ENCODE data around the gene ZBTB42.

ZBTB42 gene

GRCh38 chr14:104844306-104845032 is 43.6 kb downstream of the ZBTB42 start:
- DNase-seq: no peak

DNA sequence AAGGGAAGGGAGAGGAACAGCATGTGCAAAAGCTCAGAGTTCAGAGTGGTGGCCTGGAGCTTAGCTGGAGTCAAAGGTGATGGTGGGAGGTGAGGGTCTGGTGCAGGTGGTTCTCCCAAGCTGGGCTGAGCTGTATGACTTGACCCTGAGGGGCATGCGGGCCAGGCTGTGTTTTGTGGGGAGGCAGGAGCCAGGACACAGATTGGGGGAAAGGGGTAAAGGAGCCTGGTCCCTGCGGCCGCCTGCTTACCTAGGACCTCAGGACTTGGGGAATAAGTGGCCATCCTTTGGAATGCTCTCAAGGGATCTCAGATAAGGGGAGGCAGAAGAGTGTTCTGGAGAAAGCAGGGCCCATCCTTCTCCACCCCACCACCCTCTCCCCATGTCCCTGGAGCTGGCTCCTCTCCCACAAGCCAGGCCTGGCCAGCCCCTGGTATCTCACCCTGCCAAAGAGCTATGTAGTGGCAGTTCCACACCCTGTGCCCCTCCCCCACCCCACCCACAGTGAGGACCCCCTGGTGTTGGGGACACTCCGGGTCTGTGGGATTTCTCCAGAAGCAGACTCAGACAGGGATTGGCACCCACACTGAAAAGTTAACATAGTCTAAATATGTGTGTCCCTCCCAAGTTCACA is 44.2 kb downstream of the ZBTB42 start:
- no peak for DNase-seq

DNA sequence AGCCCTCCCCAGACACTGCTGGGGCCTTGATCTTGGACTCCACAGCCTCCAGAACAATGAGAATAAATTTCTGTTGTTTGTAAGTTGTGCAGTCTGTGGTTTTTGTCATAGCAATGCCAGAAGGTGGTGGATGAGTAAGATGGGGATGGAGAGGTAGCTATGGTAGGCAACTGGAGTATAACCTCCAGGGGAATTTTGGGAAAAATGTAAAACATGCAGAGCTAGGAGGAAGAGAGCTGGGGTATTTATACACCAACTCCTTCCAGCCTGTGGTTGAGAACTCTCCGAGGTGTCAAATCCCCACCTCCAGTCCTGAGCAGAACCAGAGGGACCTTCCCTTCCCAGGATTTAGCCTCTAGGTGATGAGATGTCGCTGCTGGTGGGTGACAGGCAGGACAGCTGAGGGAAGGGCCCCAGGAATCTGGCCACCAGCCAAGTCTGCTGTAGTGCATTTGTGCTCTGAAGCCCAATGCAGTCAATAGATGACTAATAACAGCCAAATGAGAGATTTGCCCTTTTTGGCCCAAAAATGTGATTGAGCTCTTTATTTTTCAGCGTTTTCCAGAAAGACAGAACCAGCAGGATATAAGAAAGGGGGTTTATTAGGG is 45.0 kb downstream of the ZBTB42 start:
- no peak for DNase-seq

GRCh38 chr14:104852280-104852663 is 51.4 kb downstream of the ZBTB42 start:
- DNase-seq: no peak
